GM19240 (cell line): Measurements from ENCODE around the gene CLVS2.

Experiments
- DNase-seq: peaks from one replicate; pipeline ENCODE4 v3.0.0; 2011; ENCODE audit warnings: low spot score; ENCODE audit not compliant: insufficient read length

CLVS2 gene

GRCh38 chr6:123024976-123025375 is 28.9 kb downstream of the CLVS2 start:
- DNase-seq: no peak

GRCh38 chr6:123027408-123027807 is 31.4 kb downstream of the CLVS2 start:
- no peak for DNase-seq

- no peak for DNase-seq
These were observed 32.2 kb downstream of the CLVS2 start for GRCh38 chr6:123028263-123028662.

- DNase-seq: no peak
These were observed 34.2 kb downstream of the CLVS2 start for GRCh38 chr6:123030282-123030681.

GRCh38 chr6:123036648-123037047 is 40.6 kb downstream of the CLVS2 start:
- DNase-seq: no peak

- no peak for DNase-seq
These were observed 43.4 kb downstream of the CLVS2 start for GRCh38 chr6:123039431-123039830.

- no peak for DNase-seq
These were observed 46.4 kb downstream of the CLVS2 start for GRCh38 chr6:123042401-123042800.

- DNase-seq: no peak
These were observed 48.4 kb downstream of the CLVS2 start for GRCh38 chr6:123044341-123044860.

GRCh38 chr6:123053602-123054225 is 57.7 kb downstream of the CLVS2 start:
- no peak for DNase-seq

GRCh38 chr6:123055256-123055655 is 59.2 kb downstream of the CLVS2 start:
- no peak for DNase-seq

- no peak for DNase-seq
These were observed 66.6 kb downstream of the CLVS2 start for GRCh38 chr6:123062670-123063069.

- no peak for DNase-seq
These were observed 68.0 kb downstream of the CLVS2 start for GRCh38 chr6:123064038-123064437.

GRCh38 chr6:123074616-123075015 is 78.6 kb downstream of the CLVS2 start:
- DNase-seq: no peak

GRCh38 chr6:123085403-123085802 is 89.4 kb downstream of the CLVS2 start:
- no peak for DNase-seq

GRCh38 chr6:123089226-123089625 is 93.2 kb downstream of the CLVS2 start:
- no peak for DNase-seq

GRCh38 chr6:123091091-123091895 is 95.3 kb downstream of the CLVS2 start:
- DNase-seq: no peak

GRCh38 chr6:123091896-123092271 is 95.8 kb downstream of the CLVS2 start:
- DNase-seq: no peak

GRCh38 chr6:123094795-123095194 is 98.8 kb downstream of the CLVS2 start:
- DNase-seq: no peak

- no peak for DNase-seq
These were observed 109.5 kb downstream of the CLVS2 start for GRCh38 chr6:123105561-123105960.

- DNase-seq: no peak
These were observed 120.3 kb downstream of the CLVS2 start for GRCh38 chr6:123116370-123116769.

GRCh38 chr6:123117145-123117908 is 121.3 kb downstream of the CLVS2 start:
- no peak for DNase-seq

- DNase-seq: no peak
These were observed 122.8 kb downstream of the CLVS2 start for GRCh38 chr6:123118811-123119210.
